GM21737 (cell line): ENCODE data around the gene CCNDBP1.
"Not testable (repeated sequence)": the region's sequence is repeated elsewhere in the genome, so short reads cannot be mapped to it uniquely, and the experiment has no call there.

Experiments used
- ATAC-seq: cut with Tn5 transposase; IDR thresholded peaks from one replicate; pipeline ENCODE4 v1.9.1; 2021; ENCODE audit warnings: mild to moderate bottlenecking, moderate library complexity; ENCODE audit not compliant: unreplicated experiment

Gene CCNDBP1

DNA sequence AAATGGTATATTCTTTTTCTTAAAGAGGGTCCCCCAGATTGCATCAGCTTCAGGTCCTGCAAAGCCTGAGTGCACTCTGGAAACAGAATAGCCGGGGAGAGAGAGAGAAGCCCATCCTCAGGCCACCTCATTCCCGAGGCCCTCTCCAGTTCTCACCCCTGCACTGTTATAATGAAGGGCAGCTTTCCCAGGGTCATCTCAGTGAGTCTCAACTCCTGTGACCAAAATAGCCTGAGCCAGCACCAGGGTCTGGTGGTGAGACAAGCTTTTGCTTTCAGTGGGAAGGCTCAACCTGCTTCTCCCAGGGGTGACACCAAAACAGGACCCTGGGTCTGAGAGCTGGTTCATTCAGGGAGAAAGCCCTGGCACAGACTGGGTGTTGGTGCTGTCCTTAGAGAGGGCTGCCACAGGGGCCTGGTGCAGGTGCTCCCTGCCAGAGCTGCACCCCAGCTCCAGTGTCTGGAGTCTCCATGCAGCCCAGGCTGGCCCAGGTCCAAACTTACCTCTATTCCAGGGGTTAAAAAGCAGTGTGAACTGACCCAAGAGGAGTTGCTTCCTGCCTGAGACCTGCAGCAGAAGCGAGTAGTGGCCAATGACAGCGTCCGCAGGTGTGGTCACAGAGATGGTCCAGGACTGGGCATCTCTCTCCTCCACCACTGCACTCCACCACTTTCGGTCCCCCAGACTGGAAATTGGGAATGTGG, 29.5 kb downstream of the CCNDBP1 start:
- ATAC-seq = no peak

DNA sequence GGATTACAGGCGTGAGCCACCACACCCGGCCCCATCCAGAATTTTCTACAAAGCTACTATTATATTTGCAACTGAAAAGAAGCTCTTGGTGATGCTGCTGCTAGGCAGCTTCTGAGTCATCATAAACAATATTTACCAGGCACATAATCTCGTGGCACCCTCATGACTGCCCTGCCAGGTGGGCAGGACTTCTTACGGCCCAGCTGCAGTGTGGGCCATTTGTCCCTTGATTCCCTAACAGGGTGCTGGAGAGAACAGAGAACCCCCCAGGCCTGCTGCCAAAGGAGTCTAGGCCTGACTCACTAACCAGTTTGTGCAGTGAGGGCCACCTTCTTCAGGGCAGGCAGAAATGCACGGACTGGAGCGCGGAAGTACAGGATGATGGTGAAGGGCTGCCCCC, 30.8 kb downstream of the CCNDBP1 start:
- ATAC-seq = no peak

DNA sequence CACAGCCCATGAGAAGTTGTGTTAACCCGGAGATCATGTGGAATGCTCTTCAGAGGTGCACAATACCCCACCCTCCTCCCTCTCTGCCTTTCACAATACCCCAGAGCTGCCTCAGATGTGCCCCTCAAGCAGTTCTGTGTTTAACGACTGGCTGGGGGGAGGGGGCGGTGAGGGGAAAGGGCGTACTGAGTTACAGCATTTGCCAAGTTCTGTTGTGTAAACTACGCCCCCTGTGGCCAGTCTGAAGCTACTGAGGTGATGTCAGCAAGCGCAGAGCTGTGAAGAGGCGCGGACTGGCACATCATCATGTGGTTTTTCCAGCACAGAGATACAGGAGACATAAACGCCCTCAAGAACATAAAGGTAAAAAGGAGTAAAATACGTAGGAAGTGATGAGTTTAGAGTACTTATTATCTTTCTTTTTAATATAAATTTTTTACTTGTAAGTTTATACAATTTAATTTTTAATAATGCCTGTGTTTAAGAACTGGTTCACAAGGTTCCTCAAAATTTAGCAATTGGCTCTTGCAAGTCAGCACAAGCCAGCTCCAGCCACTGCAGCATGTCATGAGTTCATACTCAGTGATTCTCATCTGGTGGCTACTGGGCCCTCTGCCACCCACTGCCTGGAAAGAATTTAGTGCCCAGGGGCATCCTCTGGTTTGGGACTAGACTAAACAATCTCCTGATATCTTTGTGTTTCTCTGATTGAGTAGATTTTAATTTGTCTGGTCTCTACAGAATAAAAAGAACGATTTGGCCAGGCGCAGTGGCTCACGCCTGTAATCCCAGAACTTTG, 33.9 kb downstream of the CCNDBP1 start:
- ATAC-seq = no peak

DNA sequence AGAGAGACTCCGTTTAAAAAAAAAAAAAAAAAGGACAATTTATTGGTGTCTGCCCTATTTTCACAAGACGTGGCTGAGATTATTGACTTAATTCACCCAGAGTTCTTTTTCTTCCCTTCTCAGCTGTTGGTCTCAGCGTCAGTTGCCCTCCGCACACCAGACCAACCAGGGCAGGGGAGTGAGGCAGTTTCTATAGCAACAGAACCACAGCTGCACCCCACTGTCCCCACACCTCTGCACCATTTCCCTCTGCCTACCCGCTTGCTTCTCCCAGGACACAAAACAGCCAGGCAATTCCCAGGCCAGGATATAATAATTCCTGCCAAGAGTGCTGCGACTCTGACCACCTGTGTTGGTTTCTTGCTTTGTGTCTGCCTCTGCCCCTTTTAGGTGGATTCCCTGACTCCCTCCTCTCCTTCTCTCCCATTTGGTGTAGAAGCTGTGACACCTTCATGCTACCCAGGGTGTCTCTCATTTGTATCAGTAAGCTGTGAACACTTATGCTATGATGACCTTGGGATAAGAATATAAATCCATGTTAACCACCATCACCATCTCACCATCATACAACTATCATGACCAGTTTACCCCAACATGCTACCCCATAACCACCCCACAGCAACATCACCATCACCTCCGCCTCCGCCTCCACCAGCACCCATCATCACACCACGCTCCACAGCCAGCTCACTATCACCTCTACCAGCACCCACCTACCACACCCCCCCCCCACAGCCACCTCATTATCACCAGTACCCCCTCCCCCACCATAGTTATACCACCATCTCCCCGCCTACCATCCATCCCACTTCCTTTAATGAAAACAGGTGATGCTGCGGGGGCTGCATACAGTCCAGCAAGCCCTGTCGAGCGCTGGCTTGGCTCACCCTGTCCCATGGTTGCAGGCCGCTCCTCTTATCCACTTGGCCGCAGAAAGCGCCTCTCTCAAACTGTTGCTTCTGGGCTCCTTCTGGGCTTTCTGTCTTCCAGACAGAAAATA, 35.0 kb downstream of the CCNDBP1 start:
- ATAC-seq = no peak

DNA sequence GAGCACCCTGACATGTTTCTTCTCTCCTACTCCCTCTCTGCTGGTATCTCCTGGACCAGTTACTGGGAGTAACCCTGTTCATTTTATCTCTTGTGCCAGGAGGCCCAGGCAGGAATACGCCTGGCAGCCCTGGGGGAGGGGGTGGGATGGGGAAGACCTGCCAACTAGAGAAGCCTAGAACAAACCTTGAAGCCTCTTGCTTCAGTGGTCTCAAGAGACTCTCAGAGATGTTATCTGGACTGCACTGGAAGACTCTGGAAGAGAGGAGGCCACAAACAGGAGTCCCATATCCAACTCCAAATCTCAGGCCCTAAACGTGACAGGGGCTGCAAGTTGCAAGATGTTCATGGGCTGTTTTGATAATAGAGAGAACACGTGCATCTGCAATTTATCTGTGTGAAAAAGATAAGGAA, 35.8 kb downstream of the CCNDBP1 start, which contains the start of gene EPB42:
TSS of gene EPB42 (minus strand) at position 28 of the 413 bp plus-strand sequence. CDS start 193 bp downstream, outside the sequence.
- no peak for ATAC-seq

DNA sequence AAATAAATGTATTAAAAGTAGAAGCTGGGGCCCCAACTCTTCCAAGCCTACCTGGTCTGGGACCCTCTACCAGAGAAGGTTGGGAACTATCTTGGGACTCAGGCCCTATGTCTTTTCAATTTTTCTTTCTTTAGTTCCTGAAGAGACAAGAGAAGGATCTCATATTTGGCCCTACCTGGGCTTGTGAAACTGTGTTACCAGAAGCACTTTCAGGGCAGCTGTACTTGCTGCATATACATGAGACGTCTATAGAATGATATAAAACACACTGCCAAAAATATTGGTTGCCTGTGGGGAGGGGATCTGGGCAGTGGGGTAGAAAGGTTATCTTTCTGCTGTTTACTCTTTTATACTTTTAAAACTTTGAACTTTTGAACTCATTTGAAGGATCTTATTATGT, 36.2 kb downstream of the CCNDBP1 start:
- ATAC-seq = no peak

DNA sequence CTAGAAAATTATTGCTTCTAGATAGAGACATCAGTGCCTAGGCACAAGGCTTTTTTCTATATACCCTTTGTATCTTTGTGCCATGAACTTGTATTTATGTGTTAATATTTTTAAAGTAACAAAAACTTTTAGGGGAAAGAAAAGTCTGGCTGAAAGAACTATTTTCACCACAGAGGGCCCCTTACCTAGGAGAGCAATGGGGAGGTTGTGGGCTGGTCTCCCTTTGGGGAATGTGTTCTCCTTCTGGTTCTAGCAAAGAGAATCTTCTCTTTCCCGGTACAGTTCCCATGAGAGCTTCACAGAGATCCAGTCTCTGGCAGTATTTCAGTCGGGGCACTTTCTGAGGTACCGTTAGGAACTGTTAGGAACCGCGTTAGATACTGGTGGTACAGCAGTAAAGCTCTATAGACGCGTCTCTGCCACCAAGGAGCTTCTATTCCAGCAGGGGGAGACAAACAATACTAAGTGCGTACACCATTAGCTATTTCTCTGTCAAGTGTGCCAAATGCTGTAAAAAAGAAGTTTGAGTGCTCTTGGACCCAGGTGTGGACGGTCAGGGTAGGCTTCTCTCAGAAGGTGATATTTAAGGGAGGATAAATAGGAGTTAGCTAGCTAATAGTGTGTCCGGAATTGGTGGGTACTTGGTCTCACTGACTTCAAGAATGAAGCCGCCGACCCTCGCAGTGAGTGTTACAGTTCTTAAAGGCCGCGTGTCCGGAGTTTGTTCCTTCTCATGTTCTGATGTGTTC, 40.2 kb downstream of the CCNDBP1 start:
- no peak for ATAC-seq

DNA sequence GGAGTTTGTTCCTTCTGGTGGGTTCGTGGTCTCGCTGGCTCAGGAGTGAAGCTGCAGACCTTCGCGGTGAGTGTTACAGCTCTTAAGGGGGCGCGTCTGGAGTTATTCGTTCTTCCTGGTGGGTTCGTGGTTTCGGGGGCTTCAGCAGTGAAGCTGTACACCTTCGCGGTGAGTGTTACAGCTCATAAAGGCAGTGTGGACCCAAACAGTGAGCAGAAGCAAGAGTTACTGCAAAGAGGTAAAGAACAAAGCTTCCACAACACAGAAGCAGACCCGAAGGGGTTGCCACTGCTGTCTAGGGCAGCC, 40.7 kb downstream of the CCNDBP1 start:
- ATAC-seq = not testable (repeated sequence)

DNA sequence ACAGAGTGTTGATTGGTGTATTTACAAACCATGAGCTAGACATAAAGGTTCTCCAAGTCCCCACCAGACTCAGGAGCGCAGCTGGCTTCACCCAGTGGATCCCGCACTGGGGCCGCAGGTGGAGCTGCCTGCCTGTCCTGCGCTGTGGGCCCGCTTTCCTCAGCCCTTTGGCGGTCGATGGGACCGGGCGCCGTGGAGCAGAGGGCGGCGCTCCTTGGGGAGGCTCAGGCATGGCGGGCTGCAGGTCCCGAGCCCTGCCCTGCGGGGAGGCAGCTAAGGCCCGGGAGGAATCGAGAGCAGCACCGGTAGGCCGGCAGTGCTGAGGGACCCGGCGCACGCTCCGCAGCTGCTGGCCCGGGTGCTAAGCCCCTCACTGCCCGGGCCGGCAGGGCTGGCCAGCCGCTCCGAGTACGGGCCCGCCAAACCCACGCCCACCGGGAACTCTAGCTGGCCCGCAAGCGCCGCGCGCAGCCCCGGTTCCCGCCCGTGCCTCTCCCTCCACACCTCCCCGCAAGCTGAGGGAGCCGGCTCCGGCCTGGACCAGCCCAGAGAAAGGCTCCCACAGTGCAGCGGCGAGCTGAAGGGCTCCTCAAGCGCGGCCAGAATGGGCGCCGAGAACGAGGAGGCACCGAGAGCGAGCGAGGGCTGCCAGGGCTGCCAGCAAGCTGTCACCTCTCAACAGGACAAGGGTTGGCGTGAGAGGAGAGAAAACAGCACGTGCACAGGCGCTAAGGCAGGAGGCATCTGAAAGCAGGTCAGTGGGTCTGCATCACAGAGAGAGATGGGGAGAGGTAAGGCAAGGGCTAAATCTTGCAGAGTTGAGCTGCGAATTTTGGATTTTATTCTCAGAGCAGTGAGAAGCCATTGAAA, 41.5 kb downstream of the CCNDBP1 start:
- ATAC-seq = no peak

DNA sequence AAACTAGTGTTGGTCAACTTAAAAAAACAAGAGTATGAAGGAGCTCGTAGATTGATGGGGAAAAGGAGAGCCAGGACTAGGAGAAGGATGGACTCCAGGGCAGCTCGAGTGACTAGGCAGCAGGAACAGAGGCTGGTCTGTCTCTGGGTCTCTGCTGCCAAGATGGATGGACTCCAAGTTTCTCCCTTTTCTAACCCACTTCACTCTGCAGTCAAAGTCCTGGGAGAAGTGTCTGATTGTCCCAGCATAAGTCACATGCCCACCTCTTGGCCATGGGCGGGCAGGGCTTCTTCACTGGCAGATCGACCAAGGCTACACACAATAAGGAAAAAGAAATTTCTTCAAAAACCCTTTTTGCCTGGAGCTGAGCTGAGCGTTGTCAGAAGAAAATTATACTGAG, 44.8 kb downstream of the CCNDBP1 start:
- ATAC-seq = no peak

DNA sequence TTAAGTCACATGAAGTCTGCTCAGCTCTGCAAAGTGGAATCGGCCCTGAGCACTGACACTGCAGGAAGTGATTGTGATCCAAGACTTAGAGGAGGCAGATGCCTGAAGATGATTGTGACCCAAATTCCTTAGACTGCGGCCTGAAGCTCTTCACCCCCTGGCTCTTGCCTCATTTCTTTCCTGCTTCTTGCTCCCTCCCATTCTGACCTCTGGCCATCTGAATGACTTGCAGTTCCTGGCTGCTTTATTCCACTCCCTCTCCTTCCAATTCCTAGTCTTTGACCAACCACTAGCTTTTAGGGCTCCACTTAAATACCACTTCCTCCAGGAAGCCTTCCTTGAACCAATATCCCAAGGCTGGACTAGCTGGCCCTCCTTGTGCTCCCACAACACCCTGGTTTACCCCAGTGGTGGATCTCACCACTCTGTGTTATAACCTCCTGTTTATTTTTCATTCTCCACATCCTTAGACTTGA, 45.5 kb downstream of the CCNDBP1 start:
- no peak for ATAC-seq

DNA sequence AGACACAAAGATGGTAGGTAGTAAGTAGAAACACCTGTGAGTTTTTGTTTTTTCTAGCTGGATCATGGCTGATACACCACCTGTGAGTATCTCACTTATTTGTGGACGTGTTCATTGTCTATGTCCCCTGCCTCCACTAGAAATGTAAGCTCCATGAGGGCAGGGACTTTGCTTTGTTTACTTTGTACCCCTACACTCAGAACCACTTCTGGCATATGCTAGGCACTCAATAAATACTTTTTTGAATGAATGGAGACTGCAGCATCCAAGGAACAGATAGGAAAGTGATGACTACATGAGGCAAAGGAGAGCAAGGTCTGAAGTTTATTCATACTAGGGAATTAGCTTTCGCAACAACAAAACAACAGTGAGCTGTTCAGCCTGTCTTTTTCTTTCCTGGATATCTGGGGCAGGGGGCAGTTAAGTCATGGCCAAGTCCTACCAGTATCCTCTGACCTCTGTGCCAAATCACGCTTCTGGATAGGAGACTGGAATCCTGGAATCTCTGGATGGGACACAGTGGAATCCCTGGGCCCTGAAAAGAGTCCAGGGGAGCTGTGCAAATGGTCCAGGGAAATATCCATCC, 47.2 kb downstream of the CCNDBP1 start:
- ATAC-seq = no peak

DNA sequence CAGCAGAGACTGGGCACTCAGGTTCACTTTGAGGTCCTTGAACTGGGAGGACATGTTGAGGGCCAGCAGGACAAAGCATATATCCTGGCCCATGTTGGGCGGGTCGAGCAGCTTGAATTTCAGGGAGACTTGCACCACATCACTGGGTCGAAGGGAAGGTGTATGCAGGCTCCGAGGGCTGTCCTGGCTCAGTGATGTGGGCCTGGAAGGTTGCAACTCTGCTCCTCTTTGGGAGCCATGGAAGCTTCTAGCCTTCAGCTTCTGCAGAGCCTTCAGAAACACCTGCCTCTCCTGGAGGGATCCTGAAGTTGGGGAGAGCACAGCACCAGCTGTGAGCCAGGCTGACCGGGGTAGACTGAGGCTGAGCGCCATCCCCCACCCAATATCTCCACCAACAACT, 50.3 kb downstream of the CCNDBP1 start:
- no peak for ATAC-seq

DNA sequence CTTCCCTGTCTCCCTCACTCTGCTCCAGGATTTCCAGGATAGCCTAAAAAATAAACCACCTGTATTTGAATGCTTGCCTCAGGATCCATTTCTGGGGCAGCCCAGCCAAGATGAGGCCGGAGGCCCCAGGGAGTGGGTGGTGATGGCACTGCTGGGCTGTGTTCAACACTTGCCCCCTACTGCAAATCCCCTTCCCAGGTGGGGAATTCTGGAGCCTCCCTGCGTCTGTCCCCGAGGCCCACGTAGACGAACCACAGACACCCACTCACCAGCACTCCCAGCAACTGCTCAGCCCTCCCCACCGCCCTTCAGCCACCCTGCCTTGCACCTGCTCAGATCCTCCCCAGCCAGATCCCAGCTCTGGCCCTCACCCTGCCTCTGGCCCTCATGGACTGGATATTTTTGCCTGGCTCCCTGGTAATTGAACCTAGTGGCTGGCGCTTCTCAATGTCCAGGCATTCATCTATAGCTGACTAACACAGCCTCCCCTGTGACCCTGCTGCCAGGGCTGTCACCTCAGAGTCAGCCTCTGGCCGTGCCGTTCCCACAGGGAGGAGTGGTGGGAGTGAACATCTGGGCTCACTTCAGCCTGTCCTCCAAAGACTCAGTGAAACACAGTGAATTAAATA, 52.8 kb downstream of the CCNDBP1 start:
- ATAC-seq = no peak

DNA sequence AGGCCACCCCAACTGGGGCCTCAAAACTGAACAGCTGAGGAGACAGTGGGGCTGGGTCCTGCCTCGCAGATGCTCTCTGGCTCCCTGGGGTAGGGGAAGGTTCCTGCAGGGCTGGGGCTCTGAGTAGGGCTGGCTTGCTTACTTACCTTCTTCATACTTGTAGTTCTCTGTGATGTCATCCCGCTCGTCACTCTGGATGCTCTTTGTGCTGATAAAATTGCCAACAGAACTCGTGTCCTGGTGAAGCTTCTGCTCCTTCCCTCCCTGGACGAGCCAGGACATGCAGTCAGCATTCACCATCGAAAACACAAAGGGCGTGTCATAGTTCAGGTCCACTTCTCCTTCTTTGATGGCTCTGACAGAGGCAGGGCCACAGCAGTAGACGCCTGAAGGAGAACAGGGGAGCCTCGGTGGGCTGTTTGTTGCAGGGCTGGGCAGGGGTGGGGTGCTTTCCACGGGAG, 53.5 kb downstream of the CCNDBP1 start:
- no peak for ATAC-seq

DNA sequence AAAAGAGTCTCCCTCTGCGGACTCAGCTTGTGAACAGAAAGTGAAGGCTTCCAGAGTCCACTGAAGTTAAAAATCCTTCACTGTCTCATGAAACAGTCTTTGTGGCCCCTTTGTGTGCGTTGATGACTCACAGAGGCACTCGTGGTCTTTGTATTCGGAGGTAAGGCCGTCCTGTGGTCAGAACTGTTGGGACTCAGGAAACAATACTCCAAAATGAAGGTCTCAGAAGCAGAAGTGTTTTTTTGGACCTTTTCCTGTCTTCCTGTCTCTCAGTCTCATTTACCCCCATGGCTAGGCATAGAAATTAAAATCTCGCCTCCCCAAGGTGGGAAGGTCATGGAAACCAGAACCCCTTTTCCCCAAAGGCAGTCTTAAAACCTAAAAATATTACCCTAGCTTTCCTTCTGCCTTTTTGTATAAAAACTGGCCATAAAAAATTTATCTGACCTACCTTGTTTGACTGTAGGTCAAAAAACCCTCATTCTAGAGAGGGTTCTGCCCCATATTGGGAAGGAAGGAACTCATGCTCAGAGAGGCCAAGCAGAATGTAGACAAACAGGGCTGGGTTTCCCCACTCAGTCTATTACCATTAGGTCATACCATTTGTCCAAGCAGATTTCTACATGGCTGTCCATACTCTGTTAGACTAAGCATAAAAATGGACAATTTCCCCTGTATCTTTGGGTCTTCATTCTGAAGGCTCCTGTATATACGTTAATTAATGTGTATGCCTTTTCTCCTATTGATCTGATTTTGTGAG, 54.7 kb downstream of the CCNDBP1 start:
- no peak for ATAC-seq

DNA sequence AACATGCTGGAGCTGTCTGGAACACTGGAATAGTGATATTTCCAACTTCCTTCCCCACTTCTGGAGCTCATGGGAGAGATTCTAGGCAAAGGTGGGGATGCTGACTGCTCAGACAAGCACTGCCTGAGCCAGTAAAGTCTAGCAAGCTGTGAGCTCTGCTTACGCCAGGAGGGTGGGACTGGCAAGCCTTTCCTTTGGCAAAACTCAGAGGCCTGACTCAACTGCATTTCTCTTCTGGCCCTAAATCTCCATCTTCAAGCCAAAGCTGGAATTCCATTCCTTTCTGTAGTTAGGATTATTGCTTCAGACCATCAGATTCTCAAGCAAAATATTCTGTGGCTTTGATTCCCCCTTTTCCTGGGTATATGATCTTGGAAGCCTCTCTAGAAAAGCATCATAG, 55.9 kb downstream of the CCNDBP1 start:
- no peak for ATAC-seq

DNA sequence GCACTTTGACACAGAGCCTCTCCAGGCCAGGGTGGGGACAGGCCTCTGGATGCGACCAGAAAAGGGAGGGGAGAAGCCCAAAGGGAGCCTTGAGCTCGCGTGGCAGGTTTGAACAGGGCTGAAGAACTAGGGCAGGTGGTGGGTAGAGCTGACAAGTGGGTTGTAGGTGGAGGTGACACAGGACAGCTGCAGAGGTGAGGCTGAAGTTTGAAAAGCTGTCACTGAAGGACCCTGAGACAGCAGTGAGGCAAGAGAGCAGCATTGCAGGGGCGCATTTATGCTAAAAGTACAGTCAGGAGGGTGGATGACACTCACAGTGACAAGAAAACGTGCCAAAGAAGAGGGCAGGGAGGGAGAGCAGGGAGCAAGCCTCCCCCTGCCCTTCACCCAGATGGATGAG, 57.4 kb downstream of the CCNDBP1 start:
- no peak for ATAC-seq
